ENCODE results near the gene AP3B1. TPM values are rescaled to one million over a fixed set of nuclear protein-coding genes. Genes with fewer than 3 reads are reported as not detected.

AP3B1 gene
- total and polyA plus RNA-seq, 12 donors: 20.0 to 28.3 (median 23.4) TPM

- H3K27ac ChIP-seq: no peak overlapping the region
- ATAC-seq: no peak
- no peak for TF ChIP-seq CTCF (IDR thresholded peaks at IDR 0.05)
- no peaks in the 10 kb centered on the region for H3K36me3 ChIP-seq
- H3K9me3 ChIP-seq: no peaks in the 10 kb centered on the region
- DNase-seq: no peak
- H3K27me3 ChIP-seq: no peaks in the 10 kb centered on the region
- intact Hi-C loops (cut with DNase I): loop anchor here in 5 of 10 donors (10.0 kb wide), 3 partner anchors 196 to 636 kb away; no protein-coding TSS in a partner anchor
- no peak overlapping the region for H3K4me3 ChIP-seq
- no peaks in the 10 kb centered on the region for H3K4me1 ChIP-seq
- WGBS, 2 donors: 76 to 93% methylated on average over 5 of the region's 5 CpGs
Observed at GRCh38 chr5:78328585-78329173, 34.2 kb upstream of the AP3B1 start.

- Histone ChIP-seq H3K27me3 (no peaks in the 10 kb centered on the region), H3K4me3 (no peak overlapping the region), H3K27ac (no peak overlapping the region), H3K4me1 (no peaks in the 10 kb centered on the region), H3K36me3 (no peaks in the 10 kb centered on the region), H3K9me3 (no peaks in the 10 kb centered on the region)
- intact Hi-C loops (cut with DNase I): loop anchor here in 5 of 10 donors (10.0 kb wide), 3 partner anchors 197 to 637 kb away; no protein-coding TSS in a partner anchor
- WGBS, 2 donors: 87% methylated on average over 6 of the region's 6 CpGs
- DNase-seq: no peak
- ATAC-seq: no peak
- no peak for TF ChIP-seq CTCF (IDR thresholded peaks at IDR 0.05)
Observed at GRCh38 chr5:78327761-78328510, 33.4 kb upstream of the AP3B1 start.

GRCh38 chr5:78326930-78327329 is 32.4 kb upstream of the AP3B1 start:
- WGBS, 2 donors: 92 to 96% methylated on average over 3 of the region's 3 CpGs
- no peaks in the 10 kb centered on the region for H3K27me3 ChIP-seq
- DNase-seq: no peak
- H3K4me1 ChIP-seq: no peaks in the 10 kb centered on the region
- H3K4me3 ChIP-seq: no peak overlapping the region
- H3K9me3 ChIP-seq: no peaks in the 10 kb centered on the region
- no peaks in the 10 kb centered on the region for H3K36me3 ChIP-seq
- no peak overlapping the region for H3K27ac ChIP-seq
- no peak for TF ChIP-seq CTCF (IDR thresholded peaks at IDR 0.05)
- intact Hi-C loops (cut with DNase I): loop anchor here in 5 of 10 donors (10.0 kb wide), 3 partner anchors 198 to 638 kb away; no protein-coding TSS in a partner anchor
- no peak for ATAC-seq

- H3K36me3 ChIP-seq: no peaks in the 10 kb centered on the region
- DNase-seq: no peak
- no peaks in the 10 kb centered on the region for H3K27me3 ChIP-seq
- no peak for TF ChIP-seq CTCF (IDR thresholded peaks at IDR 0.05)
- no peak for ATAC-seq
- no peaks in the 10 kb centered on the region for H3K9me3 ChIP-seq
- no peak overlapping the region for H3K4me3 ChIP-seq
- H3K27ac ChIP-seq: no peak overlapping the region
- H3K4me1 ChIP-seq: no peaks in the 10 kb centered on the region
- intact Hi-C loops (cut with DNase I): loop anchor here in 8 of 10 donors (5.0 to 10.0 kb wide), 6 partner anchors 202 to 644 kb away; no protein-coding TSS in a partner anchor
Observed at GRCh38 chr5:78323241-78323640, 28.7 kb upstream of the AP3B1 start.
